Loucy (cell line): Measurements from ENCODE around the gene HSD17B13.
"Not testable (repeated sequence)": the region's sequence is repeated elsewhere in the genome, so short reads cannot be mapped to it uniquely, and the experiment has no call there.

Experiments
- H2AFZ ChIP-seq: fragments of 200-600 bp; sonication (generic); 2 replicates; pipeline ENCODE4 v1.6.0; 2016; ENCODE audit warnings: antibody characterized with exemption, mild to moderate bottlenecking, low read length, moderate library complexity
- H3F3A ChIP-seq: fragments of 200-600 bp; 2 replicates; pipeline ENCODE4 v1.6.0; 2016; ENCODE audit warnings: antibody characterized with exemption, low read depth, mild to moderate bottlenecking
- H3K27me3 ChIP-seq: fragments of 200-600 bp; sonication (generic); 2 replicates; pipeline ENCODE4 v1.6.1; 2014; ENCODE audit warnings: low read length, mild to moderate bottlenecking; ENCODE audit not compliant: insufficient read depth, poor library complexity, severe bottlenecking
- H3K36me3 ChIP-seq: fragments of 200-600 bp; sonication (generic); 2 replicates; pipeline ENCODE4 v1.6.1; 2016; ENCODE audit warnings: low read length; ENCODE audit not compliant: insufficient read depth
- H3K4me1 ChIP-seq: fragments of 200-600 bp; sonication (generic); 2 replicates; pipeline ENCODE4 v1.5.1; 2014; ENCODE audit warnings: low read length, mild to moderate bottlenecking; ENCODE audit not compliant: insufficient read depth, poor library complexity, severe bottlenecking
- H3K4me2 ChIP-seq: fragments of 200-600 bp; sonication (generic); 2 replicates; pipeline ENCODE4 v1.6.0; 2014; ENCODE audit warnings: antibody characterized with exemption, low read length, low read depth, mild to moderate bottlenecking; ENCODE audit not compliant: poor library complexity, severe bottlenecking
- H3K4me3 ChIP-seq: fragments of 200-600 bp; sonication (generic); 2 replicates; pipeline ENCODE4 v1.5.1; 2014; ENCODE audit warnings: low read length, mild to moderate bottlenecking, mixed read lengths; ENCODE audit not compliant: poor library complexity, severe bottlenecking
- H3K79me2 ChIP-seq: fragments of 200-600 bp; sonication (generic); 2 replicates; pipeline ENCODE4 v1.6.1; 2014; ENCODE audit warnings: low read length; ENCODE audit not compliant: insufficient read depth
- H3K9ac ChIP-seq: fragments of 200-600 bp; sonication (generic); 2 replicates; pipeline ENCODE4 v1.6.0; 2014; ENCODE audit warnings: mild to moderate bottlenecking, low read depth, low read length, moderate library complexity; ENCODE audit not compliant: poor library complexity, severe bottlenecking
- H3K9me2 ChIP-seq: fragments of 200-600 bp; sonication (generic); replicated peaks from 2 replicates; pipeline ENCODE4 v1.6.1; 2016; ENCODE audit warnings: low read depth, low read length, mixed read lengths
- H3K9me3 ChIP-seq: fragments of 200-600 bp; sonication (generic); 2 replicates; pipeline ENCODE4 v1.6.1; 2014; ENCODE audit warnings: mild to moderate bottlenecking, antibody characterized with exemption, low read length, low read depth; ENCODE audit not compliant: insufficient read depth
- H4K20me1 ChIP-seq: fragments of 200-600 bp; sonication (generic); 2 replicates; pipeline ENCODE4 v1.6.0; 2014; ENCODE audit warnings: antibody characterized with exemption, low read length, mild to moderate bottlenecking; ENCODE audit not compliant: insufficient read depth, poor library complexity, severe bottlenecking
- EZH2phosphoT487 ChIP-seq: fragments of 200-600 bp; IDR thresholded peaks from 2 replicates; pipeline ENCODE4 v1.6.1; 2018; ENCODE audit warnings: antibody characterized with exemption, mild to moderate bottlenecking, moderate library complexity, borderline replicate concordance
- TF ChIP-seq, protein P1 (sequence below): fragments of 200-600 bp; sonication (generic); conservative IDR thresholded peaks from 2 replicates; pipeline ENCODE4 v1.5.1; 2014; ENCODE audit warnings: mild to moderate bottlenecking, antibody characterized with exemption, low read length

Gene HSD17B13

DNA sequence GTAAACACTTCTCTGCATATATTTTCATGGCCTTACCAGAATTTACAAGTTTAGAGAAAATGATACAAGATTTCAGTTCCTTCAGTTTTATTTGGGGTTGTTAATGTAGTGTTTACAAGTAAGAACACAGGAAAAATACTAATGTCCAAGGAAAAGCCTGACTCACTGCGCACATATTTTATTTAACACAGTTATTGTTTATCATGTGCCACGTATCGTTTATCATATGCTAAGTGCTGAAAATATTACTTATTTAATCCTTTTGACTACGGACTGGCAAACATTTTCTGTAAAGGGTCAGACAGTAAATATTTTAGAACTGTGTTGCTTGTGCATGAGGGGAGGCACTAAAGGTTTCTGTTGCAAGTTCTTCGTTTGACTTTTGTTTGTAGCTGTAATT, 794 bp downstream of the HSD17B13 start:
- no peaks in the 10 kb centered on the region for H3K27me3 ChIP-seq
- TF ChIP-seq, protein P1, sequence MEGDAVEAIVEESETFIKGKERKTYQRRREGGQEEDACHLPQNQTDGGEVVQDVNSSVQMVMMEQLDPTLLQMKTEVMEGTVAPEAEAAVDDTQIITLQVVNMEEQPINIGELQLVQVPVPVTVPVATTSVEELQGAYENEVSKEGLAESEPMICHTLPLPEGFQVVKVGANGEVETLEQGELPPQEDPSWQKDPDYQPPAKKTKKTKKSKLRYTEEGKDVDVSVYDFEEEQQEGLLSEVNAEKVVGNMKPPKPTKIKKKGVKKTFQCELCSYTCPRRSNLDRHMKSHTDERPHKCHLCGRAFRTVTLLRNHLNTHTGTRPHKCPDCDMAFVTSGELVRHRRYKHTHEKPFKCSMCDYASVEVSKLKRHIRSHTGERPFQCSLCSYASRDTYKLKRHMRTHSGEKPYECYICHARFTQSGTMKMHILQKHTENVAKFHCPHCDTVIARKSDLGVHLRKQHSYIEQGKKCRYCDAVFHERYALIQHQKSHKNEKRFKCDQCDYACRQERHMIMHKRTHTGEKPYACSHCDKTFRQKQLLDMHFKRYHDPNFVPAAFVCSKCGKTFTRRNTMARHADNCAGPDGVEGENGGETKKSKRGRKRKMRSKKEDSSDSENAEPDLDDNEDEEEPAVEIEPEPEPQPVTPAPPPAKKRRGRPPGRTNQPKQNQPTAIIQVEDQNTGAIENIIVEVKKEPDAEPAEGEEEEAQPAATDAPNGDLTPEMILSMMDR: no peak
- TF ChIP-seq EZH2phosphoT487: no peak
- H3K4me3 ChIP-seq: no peak overlapping the region
- H3K9ac ChIP-seq: no peak overlapping the region
- H3K9me2 ChIP-seq: no peaks in the 10 kb centered on the region
- H3K4me1 ChIP-seq: no peaks in the 10 kb centered on the region
- H3K79me2 ChIP-seq: no peaks in the 10 kb centered on the region
- H3K36me3 ChIP-seq: no peaks in the 10 kb centered on the region
- H4K20me1 ChIP-seq: no peaks in the 10 kb centered on the region
- no peaks in the 10 kb centered on the region for H3K9me3 ChIP-seq
- H3K4me2 ChIP-seq: no peak overlapping the region
- no peak overlapping the region for H2AFZ ChIP-seq
- H3F3A ChIP-seq: no peaks in the 10 kb centered on the region

DNA sequence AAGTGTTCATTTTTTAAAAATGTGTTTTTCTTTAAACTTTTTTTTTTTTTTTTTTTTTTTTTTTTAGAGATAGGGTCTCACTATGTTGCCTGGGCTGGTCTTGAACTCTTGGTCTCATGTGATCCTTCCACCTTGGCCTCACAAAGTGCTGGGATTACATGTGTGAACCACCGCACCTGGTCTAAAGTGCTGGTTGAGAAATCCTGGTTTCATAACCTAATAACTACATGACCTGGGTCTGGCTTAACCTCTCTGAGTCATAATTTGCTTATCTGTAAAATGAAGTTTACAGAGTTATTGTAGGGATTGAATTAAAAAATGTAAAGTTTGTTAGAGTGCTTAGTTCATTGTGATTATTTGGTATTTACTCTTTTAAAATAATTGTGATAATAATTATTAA, 5.2 kb downstream of the HSD17B13 start:
- Histone ChIP-seq H3K4me1 (no peaks in the 10 kb centered on the region), H3K9ac (no peak overlapping the region)

DNA sequence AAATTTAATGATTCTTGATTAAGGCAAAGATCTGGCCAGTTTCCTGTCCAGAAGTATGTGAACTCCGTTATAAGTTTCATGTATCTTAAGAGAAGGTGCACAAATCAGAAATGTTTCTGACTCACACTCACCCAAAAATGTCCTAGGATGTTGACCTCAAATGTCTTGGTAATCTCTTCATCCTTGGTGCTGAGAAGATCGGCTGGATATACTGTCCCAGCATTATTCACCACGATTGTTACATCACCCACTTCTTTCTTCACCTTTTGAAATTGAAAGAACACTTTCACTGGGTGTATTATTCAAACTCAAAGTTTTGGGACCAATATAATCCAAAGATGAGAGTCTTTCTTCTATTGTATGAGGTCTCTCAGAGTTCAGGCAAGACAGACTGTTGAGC, 5.7 kb downstream of the HSD17B13 start:
- Histone ChIP-seq H3K79me2 (no peaks in the 10 kb centered on the region), H3K9me2 (no peaks in the 10 kb centered on the region), H4K20me1 (no peaks in the 10 kb centered on the region), H3K4me3 (no peak overlapping the region), H3K9me3 (no peaks in the 10 kb centered on the region), H2AFZ (no peak overlapping the region), H3K36me3 (no peaks in the 10 kb centered on the region), H3K4me2 (no peak overlapping the region), H3F3A (no peaks in the 10 kb centered on the region), H3K27me3 (no peaks in the 10 kb centered on the region), H3K4me1 (no peaks in the 10 kb centered on the region), H3K9ac (no peak overlapping the region)
- TF ChIP-seq, protein P1: no peak
- TF ChIP-seq EZH2phosphoT487: no peak

More for the DNA sequence above, 5.2 kb downstream of the HSD17B13 start:
- no peaks in the 10 kb centered on the region for H3K9me3 ChIP-seq
- no peaks in the 10 kb centered on the region for H3K9me2 ChIP-seq
- no peaks in the 10 kb centered on the region for H4K20me1 ChIP-seq
- H2AFZ ChIP-seq: no peak overlapping the region
- H3K27me3 ChIP-seq: no peaks in the 10 kb centered on the region
- no peak overlapping the region for H3K4me2 ChIP-seq
- TF ChIP-seq EZH2phosphoT487: no peak
- TF ChIP-seq, protein P1: no peak
- H3K4me3 ChIP-seq: no peak overlapping the region
- no peaks in the 10 kb centered on the region for H3K79me2 ChIP-seq
- H3F3A ChIP-seq: no peaks in the 10 kb centered on the region
- H3K36me3 ChIP-seq: no peaks in the 10 kb centered on the region

DNA sequence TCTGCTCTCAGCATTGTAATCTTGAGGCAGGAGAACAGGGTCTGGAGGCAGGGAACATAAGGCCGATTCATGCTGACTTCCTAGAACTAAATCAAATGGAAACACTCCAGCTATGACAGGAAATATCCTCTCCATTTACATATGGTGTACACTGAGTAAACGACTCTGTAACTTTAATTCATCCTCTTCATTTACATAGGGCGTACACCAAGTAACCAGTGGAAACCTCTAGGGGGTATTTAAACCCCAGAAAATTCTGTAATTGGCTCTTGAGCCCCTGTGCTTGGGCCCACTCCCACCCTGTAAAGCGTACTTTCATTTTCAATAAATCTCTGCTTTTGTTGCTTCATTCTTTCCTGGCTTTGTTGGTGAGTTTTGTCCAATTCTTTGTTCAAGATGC, 7.7 kb downstream of the HSD17B13 start:
- H4K20me1 ChIP-seq, H3K36me3 ChIP-seq, H3K9ac ChIP-seq, H3K4me1 ChIP-seq, H3K9me3 ChIP-seq, H3K9me2 ChIP-seq, H3F3A ChIP-seq, H3K4me3 ChIP-seq, H3K79me2 ChIP-seq, H3K27me3 ChIP-seq, H3K4me2 ChIP-seq, H2AFZ ChIP-seq: not testable (repeated sequence)
